OCI-LY3 (cell line): Measurements from ENCODE around the gene HCFC1.
"Not testable (repeated sequence)": the region's sequence is repeated elsewhere in the genome, so short reads cannot be mapped to it uniquely, and the experiment has no call there.

ENCODE experiments used
- CTCF ChIP-seq: fragments of 200-600, 300-600 bp; sonication (generic); IDR thresholded peaks from 2 replicates; pipeline ENCODE4 v1.5.1; 2014; ENCODE audit warnings: antibody characterized with exemption, low read length, low read depth
- EZH2phosphoT487 ChIP-seq: fragments of 200-600 bp; shearing (Covaris generic); IDR thresholded peaks from 2 replicates; pipeline ENCODE4 v1.6.1; 2018; ENCODE audit warnings: antibody characterized with exemption, mixed run types, low read depth

GRCh38 chrX:153980394-153980793, 8.8 kb upstream of the HCFC1 start:
- not testable (repeated sequence) for TF ChIP-seq CTCF, EZH2phosphoT487
